GM21515 (cell line): Measurements from ENCODE around the gene PLB1.
"Not testable (repeated sequence)": the region's sequence is repeated elsewhere in the genome, so short reads cannot be mapped to it uniquely, and the experiment has no call there.

ENCODE experiments used
- ATAC-seq: cut with Tn5 transposase; IDR thresholded peaks from one replicate; pipeline ENCODE4 v1.9.1; 2021; ENCODE audit not compliant: unreplicated experiment

PLB1 gene

GRCh38 chr2:28530782-28531181 lies 34.9 kb downstream of the PLB1 start:
- ATAC-seq: no peak

GRCh38 chr2:28532399-28532798 lies 36.5 kb downstream of the PLB1 start:
- ATAC-seq: no peak

GRCh38 chr2:28533044-28533680 lies 37.3 kb downstream of the PLB1 start:
- no peak for ATAC-seq

- ATAC-seq: no peak
Observed at GRCh38 chr2:28534817-28535216, 39.0 kb downstream of the PLB1 start.

GRCh38 chr2:28538134-28538533 lies 42.3 kb downstream of the PLB1 start:
- ATAC-seq: no peak

DNA sequence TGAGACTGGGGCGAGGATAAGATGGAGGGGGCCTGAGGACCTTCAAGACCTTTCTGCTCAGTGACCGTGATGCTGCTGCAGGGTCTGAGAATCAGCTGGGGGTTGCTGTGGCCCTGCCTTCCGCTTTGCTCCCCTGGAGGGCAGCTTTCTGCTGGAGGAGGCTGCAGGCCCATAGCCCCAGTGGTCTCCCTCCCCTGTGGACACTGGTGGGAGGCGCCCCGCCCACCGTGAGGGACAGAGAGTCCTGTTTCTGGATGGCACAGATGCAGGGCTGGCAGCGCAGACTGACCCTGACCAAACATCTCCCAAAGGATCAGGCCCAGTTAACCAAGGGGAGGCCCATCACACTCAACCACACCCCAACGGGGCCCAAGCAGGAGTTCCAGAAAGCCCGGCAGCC lies 42.8 kb downstream of the PLB1 start:
- no peak for ATAC-seq

DNA sequence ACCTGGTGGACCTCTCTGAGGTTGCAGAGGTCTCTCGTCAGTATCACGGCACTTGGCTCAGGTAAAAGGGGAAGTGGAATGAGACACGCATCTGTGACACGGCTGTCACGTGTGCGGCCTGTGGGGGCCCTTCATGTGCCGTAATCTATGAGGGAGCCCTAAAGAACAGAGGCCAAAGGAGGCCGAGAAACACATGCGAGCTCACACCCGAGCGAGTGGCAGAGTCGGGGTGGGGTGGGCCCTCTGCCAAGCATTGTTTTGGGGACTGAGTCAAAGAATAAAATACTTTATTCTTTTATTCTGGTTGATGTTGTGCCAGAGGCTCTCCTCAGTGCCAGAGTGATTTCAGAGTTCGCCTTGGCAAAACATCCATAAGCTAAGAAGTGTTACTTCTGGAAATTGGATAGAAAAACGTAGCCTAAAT lies 43.3 kb downstream of the PLB1 start:
- no peak for ATAC-seq

DNA sequence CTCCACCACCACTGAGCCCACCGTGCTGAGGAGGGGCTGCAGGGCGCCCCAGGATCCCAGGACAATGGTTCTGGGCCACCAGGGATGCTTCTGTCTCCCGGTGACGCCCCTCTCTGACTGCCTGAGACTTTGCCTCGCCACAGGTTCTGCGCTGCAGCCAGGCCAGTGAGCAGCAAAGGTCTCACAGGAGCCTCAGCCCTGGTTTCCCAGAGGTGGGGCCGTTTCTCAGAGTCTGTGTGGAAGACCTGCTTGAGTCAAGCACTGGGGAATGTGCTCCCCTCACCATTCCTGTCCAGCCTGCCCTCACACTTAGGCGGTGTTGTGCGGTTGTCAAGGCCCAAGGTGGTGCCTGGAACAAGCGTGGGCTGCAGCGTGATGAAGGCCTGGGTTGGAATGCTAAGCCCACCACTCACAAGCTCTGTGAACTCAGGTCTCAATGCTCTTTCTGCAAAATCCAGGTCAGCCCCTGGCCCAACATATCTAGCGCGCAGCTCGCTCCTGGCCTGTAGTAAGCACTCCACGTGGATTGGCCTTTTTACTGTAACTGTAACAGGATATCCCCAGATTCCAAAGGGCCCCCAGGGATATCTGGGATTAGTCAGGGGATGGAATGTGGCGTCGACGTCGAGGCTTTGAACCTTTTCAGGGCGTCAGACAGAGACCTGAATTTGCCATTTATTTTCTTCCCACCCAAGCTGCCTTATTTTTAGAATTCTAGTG lies 47.6 kb downstream of the PLB1 start:
- no peak for ATAC-seq

- no peak for ATAC-seq
Observed at GRCh38 chr2:28544036-28544346, 48.1 kb downstream of the PLB1 start.

GRCh38 chr2:28544405-28544921 lies 48.6 kb downstream of the PLB1 start:
- no peak for ATAC-seq

- no peak for ATAC-seq
Observed at GRCh38 chr2:28544922-28545589, 49.2 kb downstream of the PLB1 start.

DNA sequence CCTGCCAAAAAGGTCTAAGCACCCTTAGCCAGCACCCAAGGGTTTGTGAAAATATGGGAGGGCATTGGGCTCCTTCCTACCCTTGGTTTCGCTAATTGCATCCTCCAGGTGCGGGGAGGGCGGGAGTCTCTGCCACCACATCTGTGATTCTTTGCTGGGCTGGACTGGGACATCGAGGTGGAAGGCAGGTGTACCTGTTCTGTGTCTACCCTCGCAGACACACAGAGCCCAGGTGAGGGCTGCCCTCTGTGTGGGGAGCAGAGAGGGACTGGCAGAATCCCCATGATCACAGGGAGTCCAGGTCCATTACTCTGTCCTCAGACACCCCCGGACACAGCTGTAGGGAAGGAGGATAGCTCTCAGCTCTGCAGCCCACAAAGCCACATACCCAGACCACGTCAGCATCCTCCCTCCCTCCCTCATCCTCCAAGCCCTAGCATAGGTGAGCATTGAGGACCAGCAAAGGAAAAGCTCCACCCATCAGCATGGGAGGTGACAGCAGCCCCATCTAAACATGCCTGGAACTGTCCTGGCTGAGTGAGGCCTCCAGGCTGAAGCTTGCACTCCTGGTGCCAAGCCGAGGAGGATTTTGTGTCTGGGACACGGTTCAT lies 49.8 kb downstream of the PLB1 start:
- ATAC-seq: no peak

DNA sequence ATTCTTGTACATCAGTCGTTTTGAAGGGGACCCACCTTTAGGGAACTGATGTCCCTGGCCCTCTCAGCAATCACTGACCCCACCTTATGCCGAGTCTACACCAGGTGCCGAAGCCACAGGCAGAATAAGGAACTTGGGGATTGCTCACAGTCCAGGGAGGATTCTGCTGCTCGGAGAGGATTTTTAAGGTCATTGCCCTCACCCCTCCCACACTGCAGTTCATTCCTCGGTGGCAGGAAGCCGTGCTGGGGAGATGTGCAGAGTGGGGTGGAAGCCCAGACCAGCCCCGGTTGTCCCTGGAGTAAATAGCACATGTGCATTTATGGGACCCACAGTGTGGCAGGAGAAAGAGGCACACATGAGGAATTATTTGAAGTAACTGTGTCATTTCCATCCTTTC lies 50.4 kb downstream of the PLB1 start:
- ATAC-seq: no peak

GRCh38 chr2:28547223-28547860 lies 51.5 kb downstream of the PLB1 start:
- no peak for ATAC-seq

DNA sequence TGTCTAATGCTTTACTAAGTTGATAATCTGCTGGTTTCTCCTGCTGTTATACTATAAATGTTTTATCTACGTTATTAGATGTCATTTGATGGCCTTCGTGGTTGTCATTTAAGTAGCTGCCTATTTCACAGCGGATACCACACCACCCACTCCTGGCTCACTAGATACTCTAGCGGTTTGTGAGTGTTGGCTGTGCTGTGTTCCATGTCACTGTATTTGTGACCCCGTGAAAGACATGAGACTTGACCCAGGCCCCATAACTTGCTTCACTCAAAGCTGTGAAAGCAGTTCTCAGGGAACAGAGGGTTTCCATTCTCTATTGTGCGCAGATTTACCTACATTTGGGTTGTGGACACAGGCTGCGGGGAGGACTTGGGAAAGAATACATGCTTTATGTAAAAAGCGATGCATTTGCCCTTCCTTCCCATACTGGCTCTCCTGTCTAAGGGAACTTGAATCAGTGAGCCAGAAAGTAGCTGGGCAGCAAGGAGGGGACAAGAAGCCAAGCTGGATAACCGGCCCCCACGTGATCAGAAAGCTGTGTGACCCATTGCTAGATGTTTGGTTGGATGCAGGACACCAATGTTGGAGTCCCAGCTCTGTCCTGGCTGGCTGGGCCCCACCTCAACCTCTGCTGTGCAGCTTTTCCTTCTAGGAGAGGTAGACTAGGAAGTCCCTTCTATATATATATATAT lies 52.2 kb downstream of the PLB1 start:
- no peak for ATAC-seq

DNA sequence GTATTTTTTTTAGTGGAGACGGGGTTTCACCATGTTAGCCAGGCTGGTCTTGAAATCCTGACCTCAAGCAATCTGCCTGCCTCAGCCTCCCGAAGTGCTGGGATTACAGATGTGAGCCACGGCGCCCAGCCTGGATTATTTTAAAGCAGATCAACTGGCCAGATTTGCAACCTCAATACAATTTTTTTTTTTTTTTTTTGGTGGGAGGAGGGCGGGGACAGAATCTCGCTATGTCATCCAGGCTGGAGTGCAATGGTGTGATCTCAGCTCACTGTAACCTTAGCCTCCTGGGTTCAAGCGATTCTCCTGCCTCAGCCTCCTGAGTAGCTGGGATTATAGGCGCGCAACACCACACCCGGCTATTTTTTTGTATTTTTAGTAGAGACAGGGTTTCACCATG lies 54.5 kb downstream of the PLB1 start:
- ATAC-seq: not testable (repeated sequence)

DNA sequence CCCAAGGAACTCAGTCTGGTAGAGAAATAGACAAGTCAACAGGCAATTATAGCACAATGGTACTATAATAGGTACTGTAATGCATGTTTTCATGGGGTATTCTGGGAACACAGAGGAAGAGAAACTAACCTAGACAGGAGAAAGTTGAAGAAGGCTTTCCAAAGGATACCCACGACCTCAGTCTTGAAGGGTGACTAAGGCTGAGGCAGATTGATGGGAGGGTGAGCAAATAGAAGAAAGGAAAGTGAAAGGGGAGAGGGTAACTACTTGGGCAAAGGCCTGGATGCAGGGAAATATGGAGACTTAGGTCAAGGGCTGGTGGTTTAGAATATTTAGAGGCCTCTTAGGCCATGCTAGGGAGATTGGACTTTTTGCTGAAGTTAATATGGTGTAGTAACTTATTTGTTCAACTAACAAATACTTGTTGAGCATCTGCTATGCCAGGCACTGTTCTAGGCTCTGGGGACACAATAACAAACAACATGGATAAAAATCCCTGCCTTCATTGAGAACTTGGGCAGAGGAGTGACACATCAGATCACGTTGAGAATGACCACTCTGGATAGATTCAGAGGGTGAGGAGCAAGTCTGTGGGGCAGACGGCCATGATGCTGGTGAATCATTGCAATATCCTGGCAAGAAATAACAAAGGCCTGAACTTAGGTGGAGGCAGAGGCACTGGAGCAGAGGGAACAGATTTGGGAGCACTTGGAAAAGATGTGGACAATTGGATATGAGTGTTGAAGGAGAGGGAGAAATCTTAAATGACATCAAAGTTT lies 56.4 kb downstream of the PLB1 start:
- no peak for ATAC-seq

DNA sequence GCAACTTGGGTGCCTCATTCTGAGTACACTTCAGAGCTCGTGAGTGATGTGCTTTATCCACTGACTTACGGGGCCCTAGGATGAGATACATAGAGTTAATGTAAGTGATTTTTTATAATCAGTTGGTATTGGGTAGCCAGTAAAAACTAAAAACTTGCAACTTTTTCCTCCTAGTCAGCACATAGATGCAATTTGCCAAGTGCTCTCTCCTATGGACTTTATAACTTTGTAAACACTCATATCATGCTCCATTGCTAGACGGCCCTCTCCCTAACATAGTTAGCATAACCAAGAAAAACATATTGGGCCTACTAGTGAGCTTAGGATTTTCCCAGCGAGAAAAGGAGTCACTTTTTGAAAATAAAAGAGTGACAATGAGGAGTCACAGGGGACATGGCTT lies 60.4 kb downstream of the PLB1 start:
- ATAC-seq: no peak

DNA sequence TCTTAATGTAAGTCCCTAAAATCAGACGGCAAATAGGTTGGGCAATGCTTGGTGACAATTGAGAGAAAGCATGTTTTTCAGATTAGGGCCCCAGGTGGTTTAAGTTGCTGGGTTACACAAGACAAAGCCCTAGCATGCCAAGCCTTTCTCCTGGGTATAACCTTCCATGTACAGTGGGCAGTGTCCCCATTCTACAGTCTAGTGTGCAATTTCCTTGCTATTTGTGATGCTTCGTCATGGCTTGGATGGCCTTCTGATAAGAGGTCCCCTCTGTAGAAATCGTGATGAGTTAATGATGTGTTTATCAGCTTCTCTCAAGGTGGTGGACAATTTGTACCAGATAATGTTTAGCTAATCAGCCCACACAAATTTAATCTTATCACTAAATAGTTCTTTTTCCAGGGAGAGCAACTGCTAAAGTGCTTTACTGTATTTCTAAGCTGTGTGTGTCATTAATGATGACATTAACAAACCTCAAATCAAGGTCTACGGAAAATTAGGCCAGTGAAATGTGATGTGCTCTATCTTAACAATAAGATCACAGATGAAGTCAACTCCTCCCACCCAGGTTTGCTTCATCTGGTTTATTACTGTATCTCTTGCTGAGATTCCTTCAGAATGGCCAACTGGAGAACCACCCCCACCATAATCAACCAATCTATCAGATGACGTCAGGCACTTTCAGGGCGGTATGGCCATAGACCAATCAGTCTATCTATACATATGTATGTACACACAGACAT lies 61.7 kb downstream of the PLB1 start:
- ATAC-seq: no peak
